HG02763 (cell line): ENCODE results near the gene CX3CR1.

ENCODE experiments used
- ATAC-seq: cut with Tn5 transposase; IDR thresholded peaks from one replicate; pipeline ENCODE4 v1.9.1; 2021; ENCODE audit warnings: mild to moderate bottlenecking, moderate library complexity; ENCODE audit not compliant: unreplicated experiment

The CX3CR1 gene

GRCh38 chr3:39294446-39295183, 14.8 kb upstream of the CX3CR1 start:
- ATAC-seq, result no peak

- no peak for ATAC-seq
Observed at GRCh38 chr3:39292961-39293360, 13.1 kb upstream of the CX3CR1 start.

DNA sequence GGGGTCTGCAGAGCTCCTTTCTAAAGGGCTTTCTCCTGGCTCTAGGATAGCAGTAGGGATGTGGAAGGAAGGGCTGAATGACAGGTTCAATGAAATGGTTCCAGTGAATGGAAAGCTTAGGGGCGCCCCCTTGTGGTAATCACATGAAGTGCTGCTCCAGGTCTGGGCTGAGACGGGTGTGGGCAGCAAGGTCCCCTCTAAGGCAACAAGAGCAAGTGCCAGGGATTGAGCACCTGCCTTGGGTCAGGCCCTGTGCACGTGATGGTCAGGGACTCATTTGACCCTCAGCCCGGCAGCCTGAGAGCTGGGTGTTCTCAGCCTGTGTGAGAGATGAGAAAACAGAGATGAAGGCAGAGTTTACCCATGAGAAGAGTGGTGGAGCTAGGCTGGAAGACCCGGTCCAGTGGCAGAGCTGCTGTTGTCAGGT, 12.1 kb upstream of the CX3CR1 start:
- ATAC-seq, result no peak

- no peak for ATAC-seq
Observed at GRCh38 chr3:39290255-39290654, 10.4 kb upstream of the CX3CR1 start.

- ATAC-seq, result no peak
Observed at GRCh38 chr3:39289107-39289506, 9.3 kb upstream of the CX3CR1 start.

GRCh38 chr3:39288300-39288808, 8.5 kb upstream of the CX3CR1 start:
- ATAC-seq, result peak; percentile 96

GRCh38 chr3:39287216-39288164, 7.7 kb upstream of the CX3CR1 start:
- ATAC-seq, result no peak

- ATAC-seq, result no peak
Observed at GRCh38 chr3:39286771-39287170, 6.9 kb upstream of the CX3CR1 start.

DNA sequence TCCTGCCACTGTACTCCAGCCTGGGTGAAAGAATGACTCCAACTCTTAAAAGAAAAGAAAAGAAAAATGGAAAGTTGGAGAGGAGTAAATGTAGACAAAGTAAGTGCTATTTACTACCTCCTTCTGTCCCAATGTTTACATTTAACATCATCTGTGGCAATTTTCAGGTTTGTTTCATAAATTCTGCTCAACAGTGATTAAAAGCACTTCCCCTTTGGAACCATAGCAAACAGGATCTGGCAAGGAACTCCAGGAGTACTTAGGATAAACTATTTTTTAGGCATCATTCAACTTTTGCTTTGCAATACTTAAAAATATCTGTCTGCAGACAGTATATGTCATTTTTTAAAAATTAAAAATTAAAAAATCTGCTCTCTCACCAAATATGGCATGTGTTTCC, 5.5 kb upstream of the CX3CR1 start:
- no peak for ATAC-seq

- ATAC-seq, result no peak
Observed at GRCh38 chr3:39284457-39284881, 4.6 kb upstream of the CX3CR1 start.

DNA sequence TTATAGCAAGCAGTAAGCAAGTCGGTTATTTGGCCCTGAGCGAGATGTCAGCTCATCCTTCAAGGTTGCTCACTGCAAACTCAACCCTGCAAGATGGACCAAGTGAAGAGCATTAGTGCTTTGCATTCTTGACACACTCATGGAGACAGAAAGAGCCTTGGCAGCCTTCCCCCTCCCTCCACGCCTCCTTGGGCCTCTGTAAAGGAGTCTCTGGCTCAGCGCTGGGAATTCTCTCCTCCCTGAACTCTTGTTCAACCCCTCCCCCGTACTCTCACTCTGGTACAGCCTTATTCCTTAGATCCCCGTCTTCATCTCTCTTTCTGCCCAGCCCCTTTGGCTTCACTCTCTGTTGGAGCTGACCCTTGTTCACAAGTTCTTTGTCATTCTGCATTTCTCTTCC, 2.2 kb upstream of the CX3CR1 start:
- no peak for ATAC-seq

GRCh38 chr3:39281533-39281932, 1.7 kb upstream of the CX3CR1 start:
- ATAC-seq, result no peak

DNA sequence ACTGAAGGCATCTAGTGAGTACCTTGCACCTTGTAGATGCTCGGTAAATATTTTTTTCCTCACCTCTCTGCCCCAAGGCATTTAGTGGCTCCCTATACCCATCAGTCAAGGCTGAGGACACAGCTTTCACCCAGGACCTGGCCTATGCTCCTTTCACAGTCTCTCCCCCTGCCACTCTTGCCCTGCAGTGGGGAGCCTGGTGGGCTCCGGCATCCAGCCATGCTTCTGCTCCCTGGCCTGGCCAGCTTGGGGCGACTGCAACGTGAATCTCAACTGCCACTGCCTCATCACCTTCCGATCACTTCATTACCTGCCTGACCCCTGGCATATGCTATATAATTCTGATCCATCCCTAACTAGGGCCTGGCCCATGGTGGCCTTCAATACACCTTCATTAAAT, 735 bp upstream of the CX3CR1 start:
- ATAC-seq, result no peak

DNA sequence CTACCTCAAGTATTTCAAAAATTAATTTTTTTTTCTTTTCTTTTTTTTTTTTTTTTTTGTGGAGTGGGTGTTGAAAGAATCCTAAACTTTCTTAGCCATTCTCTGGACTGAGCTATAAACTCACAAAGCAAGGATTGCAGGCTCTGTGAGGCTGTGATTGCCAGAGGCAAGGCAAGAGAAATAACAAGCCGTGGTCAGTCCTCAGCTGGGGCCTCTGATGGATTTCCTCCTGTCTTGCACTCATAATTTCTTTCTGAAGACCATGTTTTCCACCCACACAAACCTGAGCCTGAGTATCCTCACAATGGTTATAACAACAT, 1.3 kb downstream of the CX3CR1 start:
- no peak for ATAC-seq

DNA sequence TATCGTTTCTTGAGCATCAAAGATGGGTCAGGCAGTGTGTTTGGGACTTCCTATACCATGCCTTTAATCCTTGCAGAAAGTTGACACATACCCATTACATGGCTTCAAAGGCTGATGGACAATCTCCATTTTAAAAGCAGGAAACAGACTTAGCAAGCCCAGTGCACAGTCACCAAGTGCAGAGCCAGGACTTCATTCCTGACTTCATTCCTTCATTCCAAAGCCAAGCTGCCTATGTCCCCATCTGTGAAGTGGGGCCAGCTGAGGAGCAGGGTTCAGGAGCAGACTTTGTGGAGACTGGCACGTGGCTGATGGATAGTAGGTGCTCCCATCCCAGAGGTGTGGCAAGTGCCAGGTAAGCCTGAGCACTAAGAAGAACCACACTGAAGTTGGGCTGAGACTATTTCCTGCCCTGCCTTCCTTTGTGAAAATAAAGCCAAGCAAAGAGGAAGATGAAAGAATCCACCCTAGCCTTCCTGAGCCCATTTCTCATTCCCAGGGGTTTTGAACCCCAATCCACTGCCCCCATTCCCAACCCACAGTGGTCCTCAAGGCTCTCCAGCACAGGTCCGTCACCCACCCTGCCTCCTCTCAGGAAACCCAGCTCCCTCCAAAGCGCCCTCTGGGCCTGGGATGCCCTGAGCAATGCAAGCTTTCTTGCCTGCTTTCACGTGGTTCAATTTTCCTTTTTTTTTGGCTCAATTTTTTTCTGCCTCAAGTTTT, 1.8 kb downstream of the CX3CR1 start:
- no peak for ATAC-seq

GRCh38 chr3:39276746-39277145, 3.1 kb downstream of the CX3CR1 start:
- ATAC-seq, result no peak

GRCh38 chr3:39275963-39276593, 3.8 kb downstream of the CX3CR1 start:
- no peak for ATAC-seq

- ATAC-seq, result no peak
Observed at GRCh38 chr3:39275052-39275451, 4.8 kb downstream of the CX3CR1 start.

GRCh38 chr3:39273119-39273518, 6.7 kb downstream of the CX3CR1 start:
- ATAC-seq, result no peak

DNA sequence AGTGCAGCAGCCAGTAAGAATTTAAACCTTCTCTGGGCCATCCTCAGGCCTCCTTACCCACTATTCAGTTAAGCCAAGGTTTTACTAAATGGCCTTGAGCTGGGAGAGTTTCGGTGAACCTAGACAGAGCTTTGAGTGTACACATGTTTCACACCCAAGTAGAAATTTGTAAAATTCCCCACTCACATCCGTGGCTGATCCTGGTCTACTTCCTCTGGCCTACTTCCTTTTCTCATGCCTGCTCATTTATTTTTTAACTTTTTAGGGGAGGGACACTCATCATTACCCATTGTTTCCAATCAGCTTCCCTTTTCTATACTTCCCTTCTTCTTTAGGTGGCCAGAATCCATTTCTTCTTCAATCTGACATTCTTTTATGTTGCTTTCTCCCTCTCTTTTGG, 7.6 kb downstream of the CX3CR1 start:
- no peak for ATAC-seq

GRCh38 chr3:39271363-39271914, 8.4 kb downstream of the CX3CR1 start:
- ATAC-seq, result no peak
